Stimulated activated CD8-positive, alpha-beta memory T cell treated with anti-CD3 and anti-CD28 coated beads, Interleukin-4, amount 100 ng/mL, for 4 hours (primary cell): ENCODE data around the gene LAMA2.

ENCODE experiments used
- DNase-seq, 2 donors: peaks; one replicate each; pipeline ENCODE4 v3.0.0-alpha.2; 2020; ENCODE audit warnings: low read depth in 2 of 2, low spot score in 1 of 2

LAMA2 gene

GRCh38 chr6:129302671-129303070, 419.7 kb downstream of the LAMA2 start:
- DNase-seq: no peak

GRCh38 chr6:129306826-129307225, 423.9 kb downstream of the LAMA2 start:
- DNase-seq: no peak

- no peak for DNase-seq
Measured at GRCh38 chr6:129307845-129308244, 424.9 kb downstream of the LAMA2 start.

GRCh38 chr6:129309154-129309553, 426.2 kb downstream of the LAMA2 start:
- no peak for DNase-seq

- DNase-seq: no peak
Measured at GRCh38 chr6:129312880-129313279, 429.9 kb downstream of the LAMA2 start.

GRCh38 chr6:129314575-129314974, 431.6 kb downstream of the LAMA2 start:
- no peak for DNase-seq

GRCh38 chr6:129317931-129318820, 435.2 kb downstream of the LAMA2 start:
- no peak for DNase-seq

GRCh38 chr6:129320892-129321291, 438.0 kb downstream of the LAMA2 start:
- DNase-seq: no peak

- DNase-seq: no peak
Measured at GRCh38 chr6:129321303-129321702, 438.4 kb downstream of the LAMA2 start.

- DNase-seq: no peak
Measured at GRCh38 chr6:129324345-129324744, 441.4 kb downstream of the LAMA2 start.

- DNase-seq: no peak
Measured at GRCh38 chr6:129329678-129330077, 446.7 kb downstream of the LAMA2 start.

- no peak for DNase-seq
Measured at GRCh38 chr6:129331450-129332138, 448.7 kb downstream of the LAMA2 start.

GRCh38 chr6:129335792-129336191, 452.9 kb downstream of the LAMA2 start:
- DNase-seq: no peak

- no peak for DNase-seq
Measured at GRCh38 chr6:129338683-129339082, 455.7 kb downstream of the LAMA2 start.

GRCh38 chr6:129340983-129341382, 458.0 kb downstream of the LAMA2 start:
- no peak for DNase-seq

- no peak for DNase-seq
Measured at GRCh38 chr6:129342243-129342642, 459.3 kb downstream of the LAMA2 start.

- no peak for DNase-seq
Measured at GRCh38 chr6:129342796-129343195, 459.9 kb downstream of the LAMA2 start.

GRCh38 chr6:129344379-129344778, 461.4 kb downstream of the LAMA2 start:
- no peak for DNase-seq

GRCh38 chr6:129345890-129346289, 463.0 kb downstream of the LAMA2 start:
- no peak for DNase-seq

- DNase-seq: no peak
Measured at GRCh38 chr6:129346964-129347363, 464.0 kb downstream of the LAMA2 start.

- no peak for DNase-seq
Measured at GRCh38 chr6:129350278-129350677, 467.3 kb downstream of the LAMA2 start.

GRCh38 chr6:129351807-129352206, 468.9 kb downstream of the LAMA2 start:
- no peak for DNase-seq
